Sigmoid colon (tissue), 7 donors: Measurements from ENCODE around the gene ATXN2. TPM values are rescaled to one million over a fixed set of nuclear protein-coding genes. Genes with fewer than 3 reads are reported as not detected.

Experiments used
- DNase-seq: peaks from one replicate; pipeline ENCODE4 v3.0.0-alpha.2; 2019
- H3K27ac ChIP-seq, 4 donors: fragments of 200-600 bp; sonication (generic); one replicate each; pipeline ENCODE4 v1.5.1; 2016 to 2019; ENCODE audit warnings: mild to moderate bottlenecking in 1 of 4
- H3K27me3 ChIP-seq, 3 donors: fragments of 200-600 bp; sonication (generic); one replicate each; pipeline ENCODE4 v1.5.1; 2019; ENCODE audit warnings: mild to moderate bottlenecking in 1 of 3
- H3K36me3 ChIP-seq, 4 donors: fragments of 200-600 bp; sonication (generic); one replicate each; pipeline ENCODE4 v1.5.1; 2016 to 2019
- H3K4me1 ChIP-seq, 4 donors: fragments of 200-600 bp; sonication (generic); one replicate each; pipeline ENCODE4 v1.5.1; 2017 to 2019
- H3K4me3 ChIP-seq, 4 donors: fragments of 200-600 bp; sonication (generic); one replicate each; pipeline ENCODE4 v1.5.1; 2017 to 2019; ENCODE audit warnings: mild to moderate bottlenecking in 2 of 4, moderate library complexity in 1 of 4
- H3K9me3 ChIP-seq, 4 donors: fragments of 200-600 bp in 3 of 4; sonication (generic) in 3 of 4; one replicate each; pipeline versions ENCODE4 v1.5.1 to v1.6.1; 2013 to 2019
- CTCF ChIP-seq, 4 experiments: fragments of 450-650 bp in 3 of 4; fragments of 200-600 bp in 1 of 4; IDR thresholded peaks; one replicate each; pipeline ENCODE4 v1.5.1; 2016 to 2019; ENCODE audit warnings: antibody characterized with exemption in 4 of 4, mild to moderate bottlenecking in 3 of 4, moderate library complexity in 2 of 4
- EP300 ChIP-seq, 4 donors: sonication (generic); formaldehyde crosslinking; IDR thresholded peaks; one replicate each; pipeline ENCODE4 v1.6.1; 2017; ENCODE audit warnings: antibody characterized with exemption in 4 of 4
- POLR2A ChIP-seq, 2 donors: fragments of 450-650 bp; IDR thresholded peaks; one replicate each; pipeline ENCODE4 v1.6.1; 2016; ENCODE audit warnings: antibody characterized with exemption in 2 of 2, mild to moderate bottlenecking in 2 of 2, moderate library complexity in 2 of 2
- POLR2AphosphoS5 ChIP-seq, 4 donors: sonication (generic); formaldehyde crosslinking; IDR thresholded peaks; one replicate each; pipeline ENCODE4 v1.6.1; 2017; ENCODE audit warnings: antibody characterized with exemption in 4 of 4
- WGBS, 2 donors: extraction: QIAGEN DNeasy Blood & Tissue Kit; methylation state at CpG; one replicate each; pipeline ENCODE4 v1.1.7; 2013; 5-methylcytosine and 5-hydroxymethylcytosine counted together
- intact Hi-C: fragments of 100-400 bp; cut with DNase I; formaldehyde crosslinking; loops from one replicate; pipeline ENCODE4 v1.15.1; 2023
- polyA plus RNA-seq, 3 donors: library from polyadenylated mRNA; stranded (reverse); fragments of 200-250 nt; gene quantifications; one replicate each; pipeline ENCODE4 v1.2.3, GENCODE V29; 2013
- total RNA-seq, 4 donors: library from RNA; depleted of rRNA; stranded (reverse); fragments of >200 nt; gene quantifications; one replicate each; pipeline ENCODE4 v1.1.0, GENCODE V29; 2016
- donor health status: healthy with polysubstance abuse.
- donor health status: Bipolar disorder and iron deficiency.
- donor health status: healthy.

ATXN2 gene
- total and polyA plus RNA-seq, 7 donors: 6.5 to 119 (median 42.5) TPM

- H3K4me1 ChIP-seq: peaks cover 0 to 12% (median 5%) of the 10 kb centered on the region in 4 donors
- no peak for TF ChIP-seq EP300 (IDR thresholded peaks at IDR 0.05)
- peak; percentile 73 to 88 (median 78) for TF ChIP-seq CTCF (IDR thresholded peaks at IDR 0.05)
- TF ChIP-seq POLR2AphosphoS5 (IDR thresholded peaks at IDR 0.05): no peak
- no peaks in the 10 kb centered on the region for H3K27me3 ChIP-seq
- intact Hi-C loops: loop anchor here (1.0 kb wide), 1 partner anchor 55 kb away; no protein-coding TSS in a partner anchor
- WGBS, 2 donors: 38 to 40% methylated on average over 6 of the region's 6 CpGs
- H3K4me3 ChIP-seq: no peak overlapping the region
- DNase-seq: peak; percentile 22
- peak overlapping the region in 1 of 4 donors; percentile 2 for H3K27ac ChIP-seq
- H3K9me3 ChIP-seq: no peaks in the 10 kb centered on the region
- H3K36me3 ChIP-seq: peaks cover 33 to 97% (median 63%) of the 10 kb centered on the region in 4 donors
Observed at GRCh38 chr12:111451649-111452129, 147.4 kb downstream of the ATXN2 start.

- 68 to 86% methylated on average over 1 of the region's 1 CpG for WGBS, 2 donors
- intact Hi-C loops: loop anchor here (1.0 kb wide), 1 partner anchor 55 kb away; no protein-coding TSS in a partner anchor
- Histone ChIP-seq H3K27me3 (no peaks in the 10 kb centered on the region), H3K36me3 (peaks cover 32 to 97% (median 62%) of the 10 kb centered on the region in 4 donors), H3K4me1 (peaks cover 0 to 17% (median 9%) of the 10 kb centered on the region in 4 donors), H3K27ac (peak overlapping the region in 1 of 4 donors; percentile 2), H3K4me3 (no peak overlapping the region), H3K9me3 (no peaks in the 10 kb centered on the region)
- DNase-seq: no peak
- TF ChIP-seq POLR2A (IDR thresholded peaks at IDR 0.05): no peak
- TF ChIP-seq EP300 (IDR thresholded peaks at IDR 0.05): no peak
- TF ChIP-seq POLR2AphosphoS5 (IDR thresholded peaks at IDR 0.05): no peak
- no peak for TF ChIP-seq CTCF (IDR thresholded peaks at IDR 0.05)
Observed at GRCh38 chr12:111451232-111451631, 147.9 kb downstream of the ATXN2 start.

GRCh38 chr12:111450676-111451075, 148.4 kb downstream of the ATXN2 start:
- no peak overlapping the region for H3K4me3 ChIP-seq
- H3K27me3 ChIP-seq: no peaks in the 10 kb centered on the region
- intact Hi-C loops: loop anchor here (1.0 kb wide), 1 partner anchor 54 kb away; no protein-coding TSS in a partner anchor
- TF ChIP-seq EP300 (IDR thresholded peaks at IDR 0.05): no peak
- no peak for TF ChIP-seq POLR2A (IDR thresholded peaks at IDR 0.05)
- TF ChIP-seq CTCF (IDR thresholded peaks at IDR 0.05): no peak
- TF ChIP-seq POLR2AphosphoS5 (IDR thresholded peaks at IDR 0.05): no peak
- H3K4me1 ChIP-seq: peaks cover 0 to 22% (median 15%) of the 10 kb centered on the region in 4 donors
- H3K27ac ChIP-seq: peak overlapping the region in 1 of 4 donors; percentile 2
- H3K9me3 ChIP-seq: no peaks in the 10 kb centered on the region
- WGBS, 2 donors: 93 to 95% methylated on average over 4 of the region's 4 CpGs
- peaks cover 27 to 91% (median 59%) of the 10 kb centered on the region in 4 donors for H3K36me3 ChIP-seq
- DNase-seq: peak; percentile 59

GRCh38 chr12:111448846-111449790, 150.0 kb downstream of the ATXN2 start:
- WGBS, 2 donors: 77 to 83% methylated on average over 4 of the region's 4 CpGs
- Histone ChIP-seq H3K4me3 (no peak overlapping the region), H3K4me1 (peaks cover 0 to 37% (median 29%) of the 10 kb centered on the region in 4 donors), H3K9me3 (no peaks in the 10 kb centered on the region), H3K27ac (peak overlapping the region in 1 of 4 donors; percentile 29), H3K36me3 (peaks cover 16 to 76% (median 50%) of the 10 kb centered on the region in 4 donors), H3K27me3 (no peaks in the 10 kb centered on the region)
- intact Hi-C loops: no loop called here
- TF ChIP-seq CTCF (IDR thresholded peaks at IDR 0.05) (no peak), POLR2A (IDR thresholded peaks at IDR 0.05) (no peak), EP300 (IDR thresholded peaks at IDR 0.05) (no peak), POLR2AphosphoS5 (IDR thresholded peaks at IDR 0.05) (no peak)
- DNase-seq: peak; percentile 47
